Activated naive CD4-positive, alpha-beta T cell treated with anti-CD3 and anti-CD28 coated beads for 36 hours (primary cell): ENCODE measurements around the gene COMMD1. TPM values are rescaled to one million over a fixed set of nuclear protein-coding genes. Genes with fewer than 3 reads are reported as not detected.
"Not testable (repeated sequence)": the region's sequence is repeated elsewhere in the genome, so short reads cannot be mapped to it uniquely, and the experiment has no call there.

Source experiments
- CTCF ChIA-PET: fragments of 350-600 bp; sonication (Branson Sonifier 250); formaldehyde crosslinking; loops from one replicate; lab custom pipeline; 2021; ENCODE audit warnings: antibody characterized with exemption; lab: Charles Lee
- DNase-seq: peaks from one replicate; pipeline ENCODE4 v3.0.0-alpha.2; 2020
- H3K27ac Mint-ChIP-seq: one replicate; pipeline ENCODE4 v1.8.0; 2021; ENCODE audit warnings: mild to moderate bottlenecking, mixed read lengths
- H3K27me3 Mint-ChIP-seq: one replicate; pipeline ENCODE4 v1.8.0; 2021; ENCODE audit warnings: low read depth, mixed read lengths
- H3K36me3 Mint-ChIP-seq: one replicate; pipeline ENCODE4 v1.8.0; 2021; ENCODE audit warnings: low read depth, mixed read lengths
- H3K4me1 Mint-ChIP-seq: one replicate; pipeline ENCODE4 v1.8.0; 2021; ENCODE audit warnings: low read depth, mixed read lengths
- H3K4me3 Mint-ChIP-seq: one replicate; pipeline ENCODE4 v1.8.0; 2021; ENCODE audit warnings: mild to moderate bottlenecking, moderate library complexity, mixed read lengths
- H3K9me3 Mint-ChIP-seq: one replicate; pipeline ENCODE4 v1.8.0; 2021; ENCODE audit warnings: mixed read lengths
- intact Hi-C: fragments of 100-400 bp; cut with micrococcal nuclease; formaldehyde crosslinking; loops from one replicate; pipeline ENCODE4 v1.15.1; 2023
- total RNA-seq, 2 experiments: library from RNA; stranded (reverse); gene quantifications; one replicate each; pipeline ENCODE4 v1.2.3, GENCODE V29; 2021

COMMD1 gene
- total RNA-seq, 2 experiments from 2014 or later, result 26.9 to 29.5 TPM

DNA sequence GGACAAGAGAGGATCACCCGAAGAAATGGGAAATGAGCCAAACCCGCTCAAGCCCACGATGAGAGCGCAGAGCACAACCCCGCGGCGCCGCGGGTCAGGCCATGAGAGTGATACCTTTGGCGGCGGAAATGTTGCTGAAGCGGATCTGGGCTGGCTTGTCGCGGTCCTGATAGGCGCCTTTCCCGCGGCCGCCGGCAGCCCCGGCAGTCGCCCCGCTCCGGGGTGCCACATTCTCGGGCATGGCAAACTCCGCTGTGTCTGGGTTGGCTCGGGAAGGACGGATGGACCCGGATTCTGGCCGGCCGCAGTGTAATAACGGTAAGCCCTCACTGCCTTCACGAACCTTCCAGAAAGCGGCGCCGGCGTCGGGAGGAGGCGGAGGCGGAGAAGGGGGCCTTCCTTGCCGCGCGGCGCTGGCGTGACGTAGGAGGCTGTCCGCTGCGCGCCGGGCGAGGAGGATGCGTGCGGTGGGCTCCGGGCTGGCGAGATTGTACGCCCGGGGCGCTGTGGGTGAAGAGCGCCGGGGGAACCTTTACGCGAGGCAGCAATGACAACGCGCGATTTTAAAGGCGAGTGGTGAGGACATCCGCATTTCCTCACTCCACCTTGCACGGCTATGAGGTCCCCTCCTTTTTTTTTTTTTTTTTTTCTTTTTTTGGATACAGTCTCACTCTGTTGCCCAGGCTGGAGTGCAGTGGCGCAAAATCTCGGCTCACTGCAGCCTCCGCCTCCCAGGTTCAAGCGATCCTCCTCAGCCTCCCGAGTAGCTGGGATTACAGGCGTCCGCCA lies 17.0 kb upstream of the COMMD1 start, which contains the start of gene CCT4:
Gene CCT4 (minus strand): TSS at position 390 of the 789 bp plus-strand sequence. CDS start 149 bp downstream, at position 241.
- CTCF ChIA-PET, result no interaction called here
- H3K36me3 Mint-ChIP-seq, result peaks cover 33% of the 10 kb centered on the region
- no peaks in the 10 kb centered on the region for H3K27me3 Mint-ChIP-seq
- peak within 1 kb of the TSS; percentile 98 for H3K27ac Mint-ChIP-seq
- H3K4me1 Mint-ChIP-seq, result peaks cover 34% of the 10 kb centered on the region
- DNase-seq, result peak; percentile 86
- no peaks in the 10 kb centered on the region for H3K9me3 Mint-ChIP-seq
- intact Hi-C loops, result loop anchor here (1.0 kb wide), 9 partner anchors 17 to 1132 kb away; partner anchors contain the start of genes B3GNT2, COMMD1, EHBP1 and FAM161A
- H3K4me3 Mint-ChIP-seq, result peak within 1 kb of the TSS; percentile 99

DNA sequence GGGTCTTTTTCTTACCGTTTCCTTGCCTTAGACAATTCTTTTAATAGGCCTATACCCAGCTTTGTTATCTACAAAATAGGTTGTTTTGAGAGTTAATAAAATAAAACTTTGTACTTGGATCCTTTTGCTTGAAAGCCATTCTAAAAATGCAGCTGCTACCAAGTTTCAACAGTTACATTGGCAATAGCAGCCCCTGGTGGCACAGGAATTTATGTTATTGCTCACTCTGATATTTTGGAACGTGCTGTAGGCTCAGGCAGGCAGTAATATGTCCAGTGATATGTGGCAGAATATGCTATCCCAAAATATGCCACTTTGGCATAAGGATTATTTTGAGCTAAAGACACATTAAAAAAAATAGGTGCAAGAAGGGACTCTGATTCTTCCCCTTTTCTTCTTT lies 6.7 kb upstream of the COMMD1 start:
- Mint-ChIP-seq H3K27ac (no peak overlapping the region), H3K27me3 (no peaks in the 10 kb centered on the region), H3K4me1 (no peaks in the 10 kb centered on the region), H3K36me3 (no peaks in the 10 kb centered on the region), H3K9me3 (no peaks in the 10 kb centered on the region), H3K4me3 (no peak overlapping the region)
- intact Hi-C loops, result no loop called here
- CTCF ChIA-PET, result no interaction called here
- DNase-seq, result peak; percentile 15

DNA sequence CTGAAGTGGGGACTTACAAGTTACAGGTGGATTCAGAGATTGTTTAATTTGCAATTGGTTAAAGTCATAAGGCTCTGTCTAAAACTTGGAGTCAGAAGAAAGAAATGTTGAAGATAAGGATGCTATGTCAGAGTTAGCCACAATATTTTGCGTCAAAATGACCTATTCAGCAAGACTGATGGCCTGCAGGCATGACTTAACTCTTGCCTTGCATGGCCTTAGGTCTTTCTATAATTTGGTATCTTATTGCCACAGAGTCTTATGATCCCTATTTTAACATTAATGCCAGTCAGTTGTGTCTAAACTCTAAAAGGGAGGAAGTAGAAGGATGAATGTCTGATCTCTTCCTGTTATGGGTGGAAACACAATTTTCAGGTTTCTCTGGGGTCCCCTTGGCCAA lies 5.2 kb upstream of the COMMD1 start:
- DNase-seq, result no peak
- Mint-ChIP-seq H3K9me3 (no peaks in the 10 kb centered on the region), H3K36me3 (no peaks in the 10 kb centered on the region), H3K4me1 (peaks cover 3% of the 10 kb centered on the region), H3K27me3 (no peaks in the 10 kb centered on the region), H3K4me3 (no peak overlapping the region), H3K27ac (no peak overlapping the region)
- CTCF ChIA-PET, result no interaction called here
- intact Hi-C loops, result no loop called here

DNA sequence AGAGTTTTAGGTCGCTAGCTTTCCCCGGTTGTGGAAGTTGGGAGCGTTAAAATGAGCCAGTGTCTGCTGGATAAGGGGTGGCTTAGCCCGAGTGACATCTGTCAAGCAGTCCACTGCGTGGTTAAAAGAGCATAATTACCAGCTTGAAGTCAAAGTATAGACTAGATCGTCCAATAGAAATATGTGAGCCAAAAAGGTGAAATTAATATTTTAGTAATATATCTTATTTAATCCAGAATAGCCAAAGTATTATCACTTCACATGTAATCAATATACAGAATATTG lies 654 bp downstream of the COMMD1 start:
- no peak for DNase-seq

DNA sequence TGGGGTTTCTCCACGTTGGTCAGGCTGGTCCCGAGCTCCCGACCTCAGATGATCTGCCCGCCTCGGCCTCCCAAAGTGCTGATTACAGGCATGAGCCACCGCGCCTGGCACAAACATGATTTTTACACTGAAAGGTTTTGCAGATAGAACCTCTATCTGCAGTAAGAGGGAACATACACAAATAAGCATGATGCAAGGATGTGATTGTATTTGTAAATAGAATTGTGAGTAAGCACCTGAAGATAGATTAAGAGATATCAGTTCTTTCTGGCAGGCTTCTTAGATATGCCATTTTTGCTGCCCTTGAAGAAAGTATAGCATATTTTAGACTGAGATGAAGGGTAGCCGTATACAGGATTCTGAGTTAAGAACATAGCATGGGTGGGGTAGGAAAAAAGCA lies 3.6 kb downstream of the COMMD1 start:
- H3K9me3 Mint-ChIP-seq, result no peaks in the 10 kb centered on the region
- no peaks in the 10 kb centered on the region for H3K27me3 Mint-ChIP-seq
- H3K27ac Mint-ChIP-seq, result no peak overlapping the region
- intact Hi-C loops, result loop anchor here (5.0 kb wide), 3 partner anchors 372 to 798 kb away; partner anchors contain the start of genes EHBP1 and XPO1
- DNase-seq, result no peak
- H3K4me3 Mint-ChIP-seq, result no peak overlapping the region
- no peaks in the 10 kb centered on the region for H3K36me3 Mint-ChIP-seq
- CTCF ChIA-PET, result no interaction called here
- H3K4me1 Mint-ChIP-seq, result peaks cover 29% of the 10 kb centered on the region

More for the DNA sequence above, 654 bp downstream of the COMMD1 start:
- H3K4me1 Mint-ChIP-seq, result peaks cover 25% of the 10 kb centered on the region
- no peaks in the 10 kb centered on the region for H3K9me3 Mint-ChIP-seq
- CTCF ChIA-PET, result interaction anchor here (0.7 kb wide), 1 partner anchor 551 kb away, joined by 3 read pairs; no protein-coding TSS in a partner anchor
- H3K4me3 Mint-ChIP-seq, result peak overlapping the region; percentile 96
- intact Hi-C loops, result loop anchor here (5.0 kb wide), 3 partner anchors 369 to 801 kb away; partner anchors contain the start of genes EHBP1 and XPO1
- H3K27ac Mint-ChIP-seq, result peak overlapping the region; percentile 41
- no peaks in the 10 kb centered on the region for H3K36me3 Mint-ChIP-seq
- no peaks in the 10 kb centered on the region for H3K27me3 Mint-ChIP-seq

DNA sequence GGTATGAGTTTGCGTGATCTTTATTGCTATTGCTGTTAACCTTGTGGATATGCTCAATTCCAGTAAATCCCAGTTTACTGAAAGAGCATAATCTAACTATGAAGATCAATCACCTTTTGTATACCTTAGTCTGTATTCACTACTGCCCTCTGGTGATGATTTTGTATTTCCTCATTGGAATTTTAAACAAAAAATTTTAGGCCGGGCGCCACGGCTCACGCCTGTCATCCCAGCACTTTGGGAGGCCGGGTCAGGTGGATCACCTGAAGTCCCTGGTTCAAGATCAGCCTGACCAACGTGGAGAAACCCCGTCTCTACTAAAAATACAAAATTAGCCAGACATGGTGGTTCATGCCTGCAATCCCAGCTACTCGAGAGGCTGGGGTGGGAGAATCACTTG lies 5.1 kb downstream of the COMMD1 start:
- H3K4me3 Mint-ChIP-seq, result no peak overlapping the region
- H3K27me3 Mint-ChIP-seq, result no peaks in the 10 kb centered on the region
- no peaks in the 10 kb centered on the region for H3K9me3 Mint-ChIP-seq
- H3K4me1 Mint-ChIP-seq, result peaks cover 25% of the 10 kb centered on the region
- CTCF ChIA-PET, result no interaction called here
- H3K36me3 Mint-ChIP-seq, result no peaks in the 10 kb centered on the region
- H3K27ac Mint-ChIP-seq, result no peak overlapping the region
- no peak for DNase-seq
- intact Hi-C loops, result loop anchor here (5.0 kb wide), 1 partner anchor 773 kb away; no protein-coding TSS in a partner anchor

DNA sequence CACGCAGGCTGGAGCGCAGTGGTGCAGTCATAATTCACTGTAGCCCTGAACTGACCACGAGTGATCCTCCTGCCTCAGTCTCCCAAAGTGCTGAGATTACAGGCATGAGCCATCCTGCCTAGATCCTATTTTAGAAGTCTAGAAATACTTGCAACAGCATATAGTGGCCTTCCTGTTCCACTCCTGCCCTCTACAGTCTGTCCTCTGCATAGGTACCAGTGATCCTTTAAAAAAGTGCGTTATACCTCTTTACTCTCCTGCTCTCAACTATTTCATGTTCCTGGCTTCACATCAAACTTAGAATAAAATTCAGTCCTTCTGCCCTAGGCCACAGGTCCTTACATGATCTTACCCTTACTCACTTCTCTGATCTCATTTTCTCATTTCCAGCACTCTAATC lies 6.0 kb downstream of the COMMD1 start:
- intact Hi-C loops, result loop anchor here (5.0 kb wide), 1 partner anchor 774 kb away; no protein-coding TSS in a partner anchor
- peaks cover 20% of the 10 kb centered on the region for H3K4me1 Mint-ChIP-seq
- H3K4me3 Mint-ChIP-seq, result no peak overlapping the region
- no peak overlapping the region for H3K27ac Mint-ChIP-seq
- no peaks in the 10 kb centered on the region for H3K9me3 Mint-ChIP-seq
- no peaks in the 10 kb centered on the region for H3K36me3 Mint-ChIP-seq
- CTCF ChIA-PET, result interaction anchor here (1.0 to 1.4 kb wide), 2 partner anchors 22 to 46 kb away, joined by 3 read pairs; no protein-coding TSS in a partner anchor
- H3K27me3 Mint-ChIP-seq, result no peaks in the 10 kb centered on the region
- DNase-seq, result peak; percentile 18

DNA sequence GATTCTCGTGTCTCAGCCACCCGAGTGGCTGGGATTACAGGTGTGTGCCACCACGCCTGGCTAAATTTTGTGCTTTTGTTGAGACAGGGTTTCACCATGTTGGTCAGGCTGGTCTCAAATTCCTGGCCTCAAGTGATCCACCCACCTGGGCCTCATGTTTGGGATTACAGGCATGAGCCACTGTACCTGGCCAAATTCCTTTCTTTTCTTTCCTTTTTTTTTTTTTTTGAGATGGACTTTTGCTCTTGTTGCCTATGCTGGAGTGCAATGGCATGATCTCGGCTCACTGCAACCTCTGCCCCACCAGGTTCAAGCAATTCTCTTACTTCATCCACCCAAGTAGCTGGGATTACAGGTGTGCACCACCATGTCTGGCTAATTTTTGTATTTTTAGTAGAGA lies 9.3 kb downstream of the COMMD1 start:
- not testable (repeated sequence) for H3K27me3 Mint-ChIP-seq, H3K4me3 Mint-ChIP-seq, H3K36me3 Mint-ChIP-seq, DNase-seq, H3K27ac Mint-ChIP-seq, H3K4me1 Mint-ChIP-seq, H3K9me3 Mint-ChIP-seq
- CTCF ChIA-PET, result interaction anchor here (1.9 kb wide), 1 partner anchor 499 kb away, joined by 5 read pairs; no protein-coding TSS in a partner anchor
- intact Hi-C loops, result loop anchor here (5.0 kb wide), 2 partner anchors 777 to 863 kb away; no protein-coding TSS in a partner anchor

DNA sequence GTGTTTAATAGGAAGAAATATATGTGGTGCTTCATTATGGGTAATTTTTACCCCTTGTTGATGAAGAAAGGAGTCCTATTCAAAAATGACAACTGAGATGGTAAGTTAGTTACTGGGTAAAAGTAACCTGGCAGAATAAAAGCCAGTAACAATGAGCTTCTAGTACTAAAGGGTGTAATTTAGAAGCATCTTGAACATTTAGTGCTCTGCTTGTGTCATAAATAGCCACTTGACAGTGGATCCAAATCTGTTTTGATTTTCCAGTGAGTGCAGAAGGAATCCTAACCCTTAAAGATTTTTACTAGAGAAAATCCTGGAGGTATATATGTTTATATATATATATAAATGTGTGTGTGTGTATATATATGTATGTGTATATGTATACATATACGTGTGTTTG lies 15.1 kb downstream of the COMMD1 start:
- CTCF ChIA-PET, result interaction anchor here (0.7 to 0.8 kb wide), 2 partner anchors 39 to 526 kb away, joined by 3 to 5 read pairs; no protein-coding TSS in a partner anchor
- DNase-seq, result no peak
- Mint-ChIP-seq H3K4me1 (no peaks in the 10 kb centered on the region), H3K27me3 (no peaks in the 10 kb centered on the region), H3K36me3 (peaks cover 4% of the 10 kb centered on the region), H3K9me3 (no peaks in the 10 kb centered on the region), H3K27ac (no peak overlapping the region), H3K4me3 (no peak overlapping the region)
- intact Hi-C loops, result no loop called here

DNA sequence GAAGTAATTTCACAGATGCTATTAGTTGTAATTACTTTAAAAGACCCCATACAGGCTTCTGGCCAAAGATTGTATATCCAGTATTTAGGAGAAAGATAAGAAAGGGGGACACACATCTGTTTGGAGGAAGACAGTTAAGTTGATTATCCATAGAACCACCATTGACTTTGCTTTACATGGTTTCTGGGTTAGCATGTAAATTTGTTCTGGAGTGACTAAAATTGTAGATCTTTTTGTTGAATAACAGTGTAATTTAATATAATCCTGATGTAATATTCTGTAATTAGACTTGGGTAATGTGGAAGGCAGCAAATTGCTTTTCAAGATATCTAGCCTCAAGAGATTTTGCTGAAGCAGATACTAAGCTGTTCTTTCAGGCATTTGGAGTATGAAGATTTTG lies 17.2 kb downstream of the COMMD1 start:
- H3K27me3 Mint-ChIP-seq, result no peaks in the 10 kb centered on the region
- H3K36me3 Mint-ChIP-seq, result peaks cover 4% of the 10 kb centered on the region
- DNase-seq, result no peak
- intact Hi-C loops, result no loop called here
- CTCF ChIA-PET, result no interaction called here
- no peak overlapping the region for H3K4me3 Mint-ChIP-seq
- H3K9me3 Mint-ChIP-seq, result no peaks in the 10 kb centered on the region
- no peak overlapping the region for H3K27ac Mint-ChIP-seq
- no peaks in the 10 kb centered on the region for H3K4me1 Mint-ChIP-seq

DNA sequence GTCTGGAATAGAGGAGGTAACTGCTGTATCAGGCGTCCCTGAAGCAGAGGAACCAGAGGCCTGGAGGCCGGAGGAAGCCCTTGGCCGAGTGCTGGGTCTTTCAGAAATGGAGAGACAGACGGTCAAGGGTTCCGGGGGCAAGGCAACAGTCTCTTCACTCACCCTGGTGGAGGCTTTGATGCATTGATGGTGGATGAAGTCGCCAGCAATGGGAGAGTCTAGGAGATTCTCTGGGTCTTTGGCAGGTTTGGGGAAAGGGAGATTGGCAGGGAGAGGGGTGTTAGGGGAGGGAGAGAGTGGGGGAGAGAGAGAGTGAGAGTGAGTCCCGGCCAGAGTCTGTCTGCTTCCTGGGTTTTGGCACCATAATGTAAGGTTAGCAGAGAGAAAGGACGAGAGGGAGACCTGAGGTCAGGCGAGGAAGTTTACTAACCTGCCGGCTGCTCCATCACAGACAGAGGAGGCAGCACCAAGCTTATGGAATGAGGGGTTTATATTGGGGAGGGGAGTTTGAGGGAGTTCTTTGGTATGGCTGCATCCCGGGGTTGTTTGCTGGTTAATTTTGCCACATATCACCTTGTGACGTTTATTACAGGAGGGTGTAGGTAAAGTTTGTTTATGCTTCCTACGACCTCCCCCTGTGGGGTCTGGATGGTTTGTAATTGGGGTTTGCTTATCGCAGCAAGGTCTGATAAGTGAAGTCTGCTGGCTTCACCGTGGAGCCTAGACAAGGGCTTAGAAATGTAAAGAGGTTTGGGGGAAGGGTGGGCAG lies 19.6 kb downstream of the COMMD1 start:
- Mint-ChIP-seq H3K36me3 (peaks cover 4% of the 10 kb centered on the region), H3K27me3 (no peaks in the 10 kb centered on the region), H3K4me1 (no peaks in the 10 kb centered on the region), H3K27ac (no peak overlapping the region), H3K4me3 (no peak overlapping the region), H3K9me3 (no peaks in the 10 kb centered on the region)
- CTCF ChIA-PET, result no interaction called here
- no peak for DNase-seq
- intact Hi-C loops, result no loop called here
